CD4-positive, alpha-beta T cell treated with Interleukin-17A for 1 hour (primary cell): ENCODE measurements around the gene C11orf71.

Source experiments
- DNase-seq: peaks from one replicate; pipeline ENCODE4 v3.0.0-alpha.2; 2020

C11orf71 gene, protein sequence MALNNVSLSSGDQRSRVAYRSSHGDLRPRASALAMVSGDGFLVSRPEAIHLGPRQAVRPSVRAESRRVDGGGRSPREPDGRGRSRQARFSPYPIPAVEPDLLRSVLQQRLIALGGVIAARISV

DNA sequence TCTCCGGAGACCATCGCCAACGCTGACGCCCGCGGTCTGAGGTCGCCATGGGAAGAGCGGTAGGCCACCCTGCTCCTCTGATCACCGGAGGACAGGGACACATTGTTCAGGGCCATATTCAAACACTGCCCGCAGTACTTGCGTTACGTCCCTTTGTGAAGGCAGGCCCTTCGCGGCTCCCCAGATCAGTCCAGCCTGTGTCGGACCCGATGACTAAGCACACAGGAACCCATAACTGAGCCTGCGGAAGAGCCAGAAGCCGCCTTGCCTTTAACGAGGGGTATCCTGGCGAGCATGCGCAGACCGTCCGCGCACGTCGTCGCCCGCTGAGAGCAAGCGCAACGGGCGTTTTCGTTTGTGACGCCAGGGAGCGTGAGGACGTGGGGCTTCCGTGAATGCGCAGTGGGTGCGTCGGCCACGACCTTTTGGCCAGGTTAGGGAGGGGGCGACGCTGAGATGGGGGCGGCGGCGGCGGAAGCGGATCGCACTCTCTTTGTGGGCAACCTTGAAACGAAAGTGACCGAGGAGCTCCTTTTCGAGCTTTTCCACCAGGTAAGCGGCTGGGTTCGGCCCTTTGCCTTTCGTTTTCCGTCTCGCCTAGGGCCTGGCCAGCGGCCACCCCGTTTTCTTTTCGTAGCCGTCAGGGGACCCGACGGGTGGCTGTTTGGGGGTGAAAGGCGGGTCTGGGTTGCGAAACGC lies at the start of gene C11orf71, which contains the start of gene RBM7:
Gene C11orf71 (minus strand): TSS at position 296 of the 699 bp plus-strand sequence. CDS start 180 bp downstream, at position 116.
Gene RBM7 (plus strand): TSS at position 451 of the 699 bp plus-strand sequence. CDS start 6 bp downstream, at position 457.
- DNase-seq: peak; percentile 98

DNA sequence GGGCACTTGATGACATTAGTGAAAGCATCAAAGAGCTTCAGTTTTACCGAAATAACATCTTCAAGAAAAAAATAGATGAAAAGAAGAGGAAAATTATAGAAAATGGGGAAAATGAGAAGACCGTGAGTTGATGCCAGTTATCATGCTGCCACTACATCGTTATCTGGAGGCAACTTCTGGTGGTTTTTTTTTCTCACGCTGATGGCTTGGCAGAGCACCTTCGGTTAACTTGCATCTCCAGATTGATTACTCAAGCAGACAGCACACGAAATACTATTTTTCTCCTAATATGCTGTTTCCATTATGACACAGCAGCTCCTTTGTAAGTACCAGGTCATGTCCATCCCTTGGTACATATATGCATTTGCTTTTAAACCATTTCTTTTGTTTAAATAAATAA lies 49.5 kb upstream of the C11orf71 start:
- DNase-seq: no peak

DNA sequence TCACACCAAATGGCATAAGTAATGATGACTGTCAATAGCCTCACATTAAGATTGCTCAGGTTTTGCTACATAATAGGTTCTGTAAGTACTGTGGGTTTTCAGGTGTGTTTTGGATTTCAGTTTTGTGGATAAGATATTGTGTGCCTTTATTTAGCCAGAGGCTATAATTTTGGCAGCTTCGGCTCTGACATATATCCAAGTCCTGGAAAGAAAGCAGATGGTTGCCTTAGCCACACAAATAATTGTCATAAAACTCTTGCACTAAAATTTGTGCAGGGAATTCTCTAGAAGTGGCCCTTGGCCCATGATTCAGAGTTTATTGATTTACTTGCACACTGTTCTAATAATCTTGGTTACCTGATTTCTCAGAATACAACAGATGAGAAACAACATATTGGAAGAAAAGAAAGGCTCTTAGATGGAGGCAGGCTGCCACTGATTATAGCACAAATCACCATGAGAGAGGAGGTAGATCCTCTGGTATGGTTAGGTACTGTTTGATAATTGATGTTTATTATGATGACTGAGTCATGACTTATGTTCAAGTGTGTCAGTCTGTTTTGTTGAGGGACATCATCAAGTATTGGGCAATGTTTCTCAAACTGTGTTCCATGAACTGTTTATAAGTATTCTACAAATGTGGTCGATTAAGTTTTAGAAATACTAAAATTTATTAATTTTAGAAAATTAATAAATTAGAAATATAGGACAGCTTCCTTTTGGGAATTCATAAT lies 48.6 kb upstream of the C11orf71 start:
- no peak for DNase-seq

DNA sequence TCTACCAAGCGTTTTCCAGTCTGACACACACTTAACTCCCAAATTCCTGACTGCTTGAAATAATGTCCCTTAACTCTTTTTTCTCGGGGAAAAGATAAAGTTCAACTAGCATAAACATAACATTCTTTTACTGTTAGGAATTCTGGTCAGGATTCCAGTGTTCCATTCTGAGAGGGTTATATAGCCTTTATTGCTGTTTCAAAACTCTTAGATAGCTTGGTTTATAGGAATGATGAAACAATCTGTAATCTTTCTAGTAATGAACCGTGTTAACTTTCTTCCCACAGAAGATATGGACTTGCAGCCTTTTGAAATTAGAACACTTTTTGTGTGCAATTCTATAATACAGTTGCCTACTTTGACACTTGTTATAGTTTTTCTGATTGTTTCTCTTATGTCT lies 47.6 kb upstream of the C11orf71 start:
- no peak for DNase-seq

DNA sequence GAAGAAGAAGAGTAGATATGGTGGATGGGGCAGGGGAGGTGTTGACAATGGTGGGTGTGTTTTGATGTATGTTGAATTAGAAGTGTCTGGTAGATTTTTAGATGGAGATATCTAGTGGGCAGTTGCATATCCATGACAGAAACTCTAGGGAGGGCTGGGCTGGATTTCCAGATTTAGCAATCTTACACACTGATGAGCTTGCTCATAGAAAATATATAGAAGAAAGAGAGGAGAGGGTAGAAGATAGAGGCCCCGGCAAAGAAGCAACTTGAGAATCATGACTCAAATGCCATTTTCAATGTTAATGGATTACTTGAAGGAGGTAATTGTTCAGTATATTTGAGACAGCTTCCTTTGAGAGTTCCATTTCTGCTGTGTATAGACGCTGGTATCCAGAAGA lies 47.1 kb upstream of the C11orf71 start:
- no peak for DNase-seq

DNA sequence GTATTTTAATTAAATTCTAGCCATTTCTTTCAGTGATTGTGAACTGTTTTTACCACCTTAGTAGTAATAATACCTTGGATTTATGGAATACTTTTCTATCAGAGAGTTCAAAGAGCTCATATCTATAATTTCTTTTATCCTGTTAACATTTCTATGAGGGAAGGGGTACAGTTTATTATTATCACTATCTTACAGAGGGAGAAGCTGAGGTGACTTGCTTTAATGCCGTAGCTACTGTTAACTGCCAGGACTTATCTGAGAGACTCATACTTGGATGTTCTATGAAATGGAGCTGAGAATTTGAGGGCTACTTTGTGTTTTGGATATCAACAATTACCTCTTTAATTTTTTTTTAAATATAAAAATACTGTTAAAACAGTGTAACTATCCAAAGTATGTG lies 42.2 kb upstream of the C11orf71 start:
- no peak for DNase-seq

DNA sequence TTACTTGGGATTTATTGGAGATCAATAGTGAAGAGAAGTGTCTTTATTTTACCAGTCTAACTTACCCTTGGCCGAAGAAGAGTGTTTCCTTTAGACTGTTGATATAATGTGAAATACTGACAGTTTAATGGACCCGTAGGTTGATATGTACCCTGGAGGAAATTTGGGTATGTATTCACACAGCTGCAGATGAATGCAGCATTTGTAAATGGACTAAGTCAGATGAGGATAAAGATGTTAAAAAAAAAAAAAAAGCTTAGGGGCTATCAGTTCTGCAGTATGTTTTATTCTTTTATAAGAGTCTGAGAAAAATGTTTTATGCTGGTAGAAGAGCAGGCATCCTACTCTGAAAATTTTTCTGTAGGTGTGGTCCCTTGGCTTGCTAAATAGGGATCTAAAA lies 41.6 kb upstream of the C11orf71 start:
- no peak for DNase-seq

DNA sequence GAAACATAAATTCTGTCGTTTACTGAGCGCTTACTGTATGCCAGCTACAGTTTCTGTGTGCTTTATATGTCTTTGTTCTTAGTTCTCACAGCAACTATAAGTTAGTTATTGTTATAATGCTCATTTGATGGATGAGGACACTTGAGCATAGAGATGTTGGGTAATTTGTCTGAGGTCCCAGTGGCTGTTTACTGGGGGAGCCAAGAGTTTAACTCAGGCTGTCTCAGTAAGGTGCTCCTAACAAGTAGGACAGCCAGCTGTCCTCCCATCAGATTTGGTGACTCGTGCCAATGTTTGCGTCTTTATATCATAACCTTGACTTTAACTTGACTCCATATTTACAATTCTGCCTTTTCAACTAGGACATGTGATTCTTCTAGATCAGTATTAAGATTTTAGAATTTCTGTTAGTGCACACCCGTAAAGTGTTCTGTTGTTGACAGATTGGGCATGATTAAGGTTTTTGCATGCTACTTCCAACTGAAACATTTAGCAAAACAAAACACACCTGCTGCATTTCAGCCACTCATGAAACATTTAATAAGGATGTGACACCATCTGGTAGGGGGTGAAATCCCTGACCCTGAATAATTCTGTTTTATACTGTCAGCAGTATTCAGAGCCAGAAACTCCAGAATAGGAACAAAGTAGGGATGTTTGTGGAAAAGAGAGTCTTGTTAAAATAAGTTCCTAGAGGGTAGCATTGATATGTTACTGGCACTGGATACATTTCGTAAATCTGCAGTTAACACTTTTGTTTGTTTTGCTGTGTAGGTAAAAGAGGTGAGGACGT lies 40.9 kb upstream of the C11orf71 start:
- DNase-seq: no peak

DNA sequence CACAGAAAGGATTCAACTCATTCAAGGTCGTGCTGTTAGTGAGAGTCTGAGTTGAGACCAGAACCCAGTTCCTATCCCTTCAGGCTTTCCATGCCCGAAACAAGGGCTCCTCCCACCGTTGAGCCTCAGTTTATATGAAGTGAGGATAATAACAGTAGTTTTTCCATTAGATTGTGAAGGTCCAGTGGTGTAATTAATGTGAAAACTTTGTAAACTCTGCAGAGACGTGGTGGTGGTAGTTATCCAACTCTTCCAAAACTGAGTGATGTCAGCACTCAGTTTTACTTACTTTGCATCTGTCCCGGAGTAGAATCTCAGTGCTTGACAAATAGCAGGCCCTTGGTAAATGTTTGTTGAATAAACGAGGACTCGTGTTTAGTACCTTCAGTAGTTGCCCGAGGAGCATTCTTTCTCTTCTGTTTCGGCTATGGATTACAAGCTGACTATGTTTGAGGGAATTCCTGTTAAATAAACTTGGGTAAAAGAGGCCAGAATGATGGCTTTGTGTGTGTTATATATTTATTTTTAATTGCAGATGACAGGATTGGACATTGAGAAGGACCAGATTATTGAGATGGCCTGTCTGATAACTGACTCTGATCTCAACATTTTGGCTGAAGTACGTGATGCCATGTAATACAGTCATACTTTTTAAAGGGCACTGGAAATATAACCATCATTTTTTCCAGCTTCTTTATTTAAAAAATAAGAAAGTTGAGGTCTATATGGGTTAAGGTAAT lies 40.0 kb upstream of the C11orf71 start:
- DNase-seq: no peak

DNA sequence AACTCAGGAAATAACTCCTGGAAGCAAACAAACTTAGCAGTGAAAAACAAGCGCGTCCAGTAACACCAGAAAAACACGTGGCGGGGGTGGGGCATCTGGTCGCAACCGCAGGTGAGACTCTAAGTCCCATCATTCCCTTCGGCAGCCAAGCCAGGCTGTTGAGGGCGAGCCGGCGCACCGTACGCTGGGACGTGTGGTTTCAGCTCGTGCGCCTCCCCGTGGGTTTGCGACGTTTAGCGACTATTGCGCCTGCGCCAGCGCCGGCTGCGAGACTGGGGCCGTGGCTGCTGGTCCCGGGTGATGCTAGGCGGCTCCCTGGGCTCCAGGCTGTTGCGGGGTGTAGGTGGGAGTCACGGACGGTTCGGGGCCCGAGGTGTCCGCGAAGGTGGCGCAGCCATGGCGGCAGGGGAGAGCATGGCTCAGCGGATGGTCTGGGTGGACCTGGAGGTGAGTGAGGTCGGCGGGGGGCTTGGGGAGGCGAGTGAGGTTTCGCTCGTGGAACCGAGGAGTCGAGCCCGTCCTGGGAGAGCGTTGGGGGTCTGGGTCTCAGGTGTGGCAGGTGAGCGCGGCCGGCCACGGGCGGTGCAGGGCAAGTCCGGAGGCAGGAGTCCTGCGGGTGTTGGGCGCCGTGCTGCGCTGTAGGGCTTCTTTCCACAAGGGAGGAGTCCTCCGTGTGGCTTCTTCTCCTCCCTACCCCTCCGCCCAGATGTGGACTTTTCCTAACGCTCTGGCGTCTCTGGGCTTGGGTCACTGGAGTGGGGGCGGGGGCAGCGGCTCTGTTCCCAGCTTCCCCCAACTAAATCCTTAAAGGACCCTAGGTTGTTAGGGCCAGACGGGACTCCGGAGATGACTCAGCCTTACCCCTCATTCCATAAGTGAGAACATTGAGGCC lies 39.2 kb upstream of the C11orf71 start, which contains the start of gene REXO2:
Gene REXO2 (plus strand): TSS at position 239 of the 892 bp plus-strand sequence. CDS start 62 bp downstream, at position 301.
- peak; percentile 95 for DNase-seq

DNA sequence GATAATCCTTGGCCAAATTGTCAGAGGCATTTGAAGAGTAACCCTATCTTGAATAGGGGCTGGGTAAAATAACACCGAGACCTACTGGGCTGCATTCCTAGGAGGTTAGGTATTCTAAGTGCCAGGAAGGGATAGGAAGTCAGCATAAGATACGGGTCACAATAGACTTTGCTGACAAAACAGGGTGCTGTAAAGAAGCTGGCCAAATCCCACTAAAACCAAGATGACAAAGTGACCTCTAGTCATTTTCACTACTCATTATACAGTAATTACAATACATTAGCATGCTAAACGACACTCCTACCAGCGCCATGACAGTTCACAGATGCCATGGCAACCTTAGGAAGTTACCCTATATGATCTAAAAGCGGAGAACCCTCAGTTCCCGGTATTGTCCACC lies 38.0 kb upstream of the C11orf71 start:
- no peak for DNase-seq

DNA sequence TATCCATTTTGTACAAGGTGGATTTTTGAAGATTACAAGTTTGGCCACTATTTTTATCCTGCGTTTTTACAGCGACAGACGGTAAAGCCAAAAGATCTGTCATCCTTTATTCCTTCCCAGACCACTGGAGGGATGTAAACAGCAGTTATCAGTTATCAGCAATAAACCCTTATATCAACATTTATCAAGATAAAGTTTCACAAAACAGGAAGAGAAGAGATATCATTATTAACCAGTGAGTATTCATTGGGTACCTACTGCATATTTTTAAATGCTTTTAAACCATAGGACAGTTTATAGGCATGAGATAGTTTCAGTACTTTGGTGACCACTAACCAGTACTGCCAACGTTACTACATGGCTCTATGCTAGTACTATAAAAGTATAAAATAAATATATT lies 33.1 kb upstream of the C11orf71 start:
- no peak for DNase-seq

DNA sequence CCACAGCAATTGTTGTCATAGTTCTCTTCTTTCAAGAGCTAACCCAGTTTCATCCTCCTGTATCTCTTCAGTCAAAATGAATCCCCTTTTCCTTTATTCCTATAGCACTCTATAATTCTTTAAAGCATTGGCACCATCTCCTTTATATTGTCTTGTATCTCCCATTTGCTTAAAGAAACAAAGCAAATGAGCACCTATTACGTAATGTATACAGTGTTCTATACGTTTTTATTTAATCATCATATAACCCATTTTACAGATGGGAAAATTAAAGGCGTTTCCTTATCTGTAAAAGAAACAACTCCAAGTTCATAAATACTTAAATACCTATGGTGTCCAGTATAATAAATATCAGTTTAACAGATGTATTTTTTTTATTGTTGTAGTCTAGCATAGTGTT lies 32.6 kb upstream of the C11orf71 start:
- DNase-seq: no peak

DNA sequence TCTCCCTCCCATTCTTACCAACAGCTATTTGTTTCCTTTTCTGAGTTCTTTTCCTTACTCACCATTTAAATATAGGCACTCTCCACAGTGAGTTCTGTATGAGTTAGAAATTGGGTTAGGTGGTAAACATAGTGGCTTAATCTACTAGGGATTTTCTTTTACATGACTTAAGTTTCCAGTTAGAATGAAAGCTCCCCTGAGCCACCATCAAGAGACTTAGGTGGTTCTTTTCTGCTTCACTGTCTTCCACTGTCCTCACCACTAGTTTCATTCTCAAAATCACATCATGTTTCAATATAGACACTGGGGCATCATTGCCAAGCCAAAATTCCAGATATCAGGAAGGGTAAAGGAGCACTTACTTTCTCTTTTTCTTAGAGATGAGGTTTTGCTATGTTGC lies 30.0 kb upstream of the C11orf71 start:
- no peak for DNase-seq

DNA sequence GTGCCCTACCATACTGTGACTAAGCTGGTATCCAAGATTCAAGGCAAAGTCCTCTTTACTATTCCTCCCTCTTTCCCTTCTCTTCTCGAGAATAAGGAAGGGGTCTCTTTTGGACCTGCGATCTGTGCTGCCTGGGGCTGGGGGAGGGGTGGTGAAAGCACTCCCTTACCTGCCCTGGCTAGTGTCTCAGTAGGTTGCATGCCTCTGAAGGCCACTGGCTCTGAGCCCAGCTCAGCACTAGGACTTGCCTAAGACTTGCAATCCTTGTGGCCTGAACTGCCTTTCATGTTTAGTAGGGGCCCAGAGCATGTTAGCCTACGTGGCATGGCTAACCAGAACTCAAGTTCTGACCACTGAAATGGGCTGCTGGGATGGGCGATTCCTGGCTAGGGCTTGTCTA lies 26.0 kb upstream of the C11orf71 start:
- DNase-seq: no peak

DNA sequence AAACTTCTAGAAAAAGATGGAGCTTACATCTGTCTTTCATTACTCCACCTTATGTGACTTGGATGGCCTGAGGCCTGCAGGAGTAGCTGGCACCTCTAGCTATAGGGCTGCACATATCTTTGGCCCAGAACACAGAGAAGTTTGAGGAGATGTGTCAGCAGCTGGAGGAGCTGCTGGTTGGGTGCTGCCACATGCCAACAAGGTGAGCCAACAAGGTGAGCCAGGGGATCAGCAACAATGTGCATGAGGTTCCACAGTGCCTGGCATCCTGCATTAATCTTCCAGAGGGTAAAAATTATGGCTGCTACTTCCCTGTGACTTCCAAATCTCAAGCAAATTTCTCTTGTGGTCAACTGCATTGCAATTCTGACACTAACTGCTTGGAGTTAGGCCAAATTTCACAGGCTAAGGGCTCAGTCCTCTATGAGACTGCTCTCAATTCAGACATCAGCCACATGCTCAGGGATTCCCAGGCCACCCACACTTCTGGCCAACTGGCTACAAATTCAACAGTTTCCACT lies 16.2 kb upstream of the C11orf71 start:
- DNase-seq: no peak

DNA sequence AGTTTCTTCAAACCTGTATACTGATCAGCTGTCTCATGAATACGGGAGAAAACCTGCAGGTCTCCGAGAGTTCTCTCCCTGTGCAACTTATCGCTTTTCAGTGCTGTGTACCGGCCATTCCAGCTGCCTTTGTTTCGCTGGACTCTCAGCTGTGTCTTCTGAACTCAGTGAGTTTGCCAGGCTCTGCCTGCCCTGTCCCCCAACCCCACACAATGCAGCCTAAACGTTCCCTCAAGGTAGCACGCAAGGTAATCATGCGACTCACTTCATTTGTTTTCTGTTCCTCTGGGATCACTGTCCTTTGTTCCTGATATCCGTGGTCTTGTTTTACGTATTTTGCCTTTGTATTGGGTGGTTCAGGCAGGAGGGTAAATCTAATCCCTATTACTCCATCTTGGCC lies 13.6 kb upstream of the C11orf71 start:
- no peak for DNase-seq

DNA sequence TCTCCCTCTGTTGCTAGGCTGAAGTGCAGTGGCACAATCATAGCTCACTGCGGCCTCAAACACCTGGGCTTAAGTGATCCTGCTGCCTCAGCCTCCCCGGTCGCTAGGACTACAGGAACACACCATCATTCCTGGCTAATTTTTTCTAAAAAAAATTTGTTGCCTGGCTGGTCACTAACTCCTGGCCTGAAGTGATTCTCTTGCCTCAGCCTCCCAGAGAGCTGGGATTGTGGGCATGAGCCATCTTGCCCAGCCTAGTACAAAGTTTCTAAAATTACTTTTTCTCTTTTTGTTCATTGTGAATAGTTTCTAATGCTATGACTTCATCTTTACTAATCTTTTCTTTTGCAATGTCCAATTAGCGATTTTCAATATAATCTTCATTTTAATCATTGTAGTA lies 12.6 kb upstream of the C11orf71 start:
- DNase-seq: no peak

DNA sequence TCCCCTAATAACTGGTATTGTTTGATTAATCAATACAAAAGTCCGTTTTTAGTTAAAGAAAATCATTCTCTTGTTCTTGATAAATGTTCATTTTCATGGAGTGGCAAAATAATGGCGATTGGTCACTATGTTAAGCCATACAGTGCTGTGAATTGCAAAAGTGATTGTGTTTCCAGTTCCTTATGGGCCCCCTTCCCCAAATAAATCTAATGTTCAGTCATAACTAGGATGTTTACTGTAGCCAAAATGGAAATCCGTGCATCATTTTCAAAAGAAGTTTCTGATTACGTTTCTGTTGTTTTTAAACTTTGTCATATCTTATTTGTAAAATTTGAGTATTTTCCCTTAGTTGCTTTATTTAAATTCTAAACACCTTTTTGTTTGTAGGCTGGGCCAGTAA lies 1.0 kb upstream of the C11orf71 start:
- no peak for DNase-seq

DNA sequence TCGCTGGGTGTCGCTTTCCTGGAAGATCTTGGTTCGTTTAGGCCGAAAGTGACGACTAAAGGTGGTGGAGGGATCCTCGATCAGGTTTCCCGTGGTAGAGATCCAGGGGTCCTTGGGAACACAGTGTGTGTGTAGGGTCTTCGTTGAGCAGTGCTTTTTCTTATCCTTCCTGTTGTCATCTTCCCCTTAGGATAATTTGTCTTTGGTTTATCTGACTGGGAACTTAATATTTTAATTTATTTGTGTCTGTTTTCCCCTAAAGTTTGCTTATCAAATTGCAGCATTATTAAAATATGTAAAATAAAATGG lies 558 bp upstream of the C11orf71 start:
- DNase-seq: no peak

DNA sequence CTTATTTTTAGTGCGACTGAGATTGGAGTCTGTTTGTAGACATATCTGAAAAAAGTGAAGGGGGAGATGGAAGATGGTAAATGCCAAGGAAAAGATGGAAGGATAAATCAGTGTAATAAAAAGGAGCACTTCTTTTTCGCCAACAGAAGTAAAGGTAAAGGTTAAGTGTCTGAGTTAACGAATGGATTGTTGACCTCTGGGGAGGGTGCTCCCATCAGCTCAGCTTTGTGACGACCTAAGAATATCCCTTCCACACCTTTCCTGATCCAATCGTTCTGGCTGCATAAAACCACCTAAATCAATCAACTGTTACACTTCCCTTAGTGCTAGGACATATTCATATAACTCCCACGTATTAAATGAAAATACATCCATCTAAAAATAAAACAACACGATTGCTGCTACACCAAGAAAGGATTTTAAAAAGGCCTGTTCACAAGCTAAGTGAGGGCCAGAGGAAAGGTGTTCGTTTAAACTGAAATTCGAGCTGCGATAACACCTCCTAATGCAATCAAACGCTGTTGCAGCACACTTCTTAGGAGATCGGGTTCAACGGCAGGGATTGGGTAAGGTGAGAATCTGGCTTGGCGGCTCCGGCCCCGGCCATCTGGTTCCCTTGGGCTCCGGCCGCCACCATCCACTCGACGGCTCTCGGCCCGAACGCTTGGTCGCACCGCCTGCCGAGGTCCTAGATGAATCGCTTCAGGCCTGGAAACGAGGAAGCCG lies 658 bp downstream of the C11orf71 start:
- DNase-seq: no peak
